ENCODE measurements around the gene CTNNA2. TPM values are rescaled to one million over a fixed set of nuclear protein-coding genes. Genes with fewer than 3 reads are reported as not detected.

Gene CTNNA2
- total and polyA plus RNA-seq, 12 donors = 0.09 to 0.57 (median 0.15) TPM; not detected in 9

GRCh38 chr2:80002568-80003157 is 489.8 kb downstream of the CTNNA2 start:
- Histone ChIP-seq H3K27ac (no peak overlapping the region), H3K36me3 (no peaks in the 10 kb centered on the region), H3K9me3 (no peaks in the 10 kb centered on the region), H3K4me1 (no peaks in the 10 kb centered on the region), H3K4me3 (no peak overlapping the region), H3K27me3 (peaks cover 0 to 12% (median 3%) of the 10 kb centered on the region in 7 donors)
- DNase-seq (no peak), ATAC-seq (no peak)
- TF ChIP-seq CTCF (IDR thresholded peaks at IDR 0.05) = no peak
- intact Hi-C loops (cut with DNase I) = no loop called here
- WGBS, 2 donors = 57 to 61% methylated on average over 6 of the region's 6 CpGs

- no peaks in the 10 kb centered on the region for H3K9me3 ChIP-seq
- ATAC-seq = no peak
- no peak overlapping the region for H3K4me3 ChIP-seq
- no peaks in the 10 kb centered on the region for H3K36me3 ChIP-seq
- H3K27ac ChIP-seq = no peak overlapping the region
- peaks cover 0 to 13% (median 3%) of the 10 kb centered on the region in 7 donors for H3K27me3 ChIP-seq
- intact Hi-C loops (cut with DNase I) = no loop called here
- no peaks in the 10 kb centered on the region for H3K4me1 ChIP-seq
- DNase-seq = no peak
- no peak for TF ChIP-seq CTCF (IDR thresholded peaks at IDR 0.05)
- 24 to 26% methylated on average over 5 of the region's 5 CpGs for WGBS, 2 donors
These were observed 495.1 kb downstream of the CTNNA2 start for GRCh38 chr2:80007777-80008503.

DNA sequence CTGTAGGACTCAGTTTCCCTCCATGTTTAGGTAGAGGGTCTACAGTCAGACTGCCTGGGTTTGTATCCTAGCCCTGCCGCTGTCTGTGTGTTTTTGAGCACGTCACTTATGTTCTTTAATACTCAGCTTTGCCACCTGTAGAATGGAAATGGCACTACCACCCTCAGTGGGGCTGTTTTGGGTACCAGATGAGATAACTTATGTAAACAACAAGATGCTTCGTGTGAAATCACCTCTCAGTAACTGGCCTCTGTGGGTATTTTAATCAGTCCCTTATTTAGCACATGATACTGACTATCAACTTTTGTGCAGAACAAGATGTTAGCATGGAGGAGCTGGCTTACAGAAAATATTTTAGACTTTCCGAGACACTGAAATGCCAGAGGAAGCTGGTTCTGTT is 495.7 kb downstream of the CTNNA2 start:
- no peak for TF ChIP-seq CTCF (IDR thresholded peaks at IDR 0.05)
- H3K27me3 ChIP-seq = peaks cover 0 to 14% (median 3%) of the 10 kb centered on the region in 7 donors
- ATAC-seq = no peak
- H3K9me3 ChIP-seq = no peaks in the 10 kb centered on the region
- intact Hi-C loops (cut with DNase I) = no loop called here
- no peak overlapping the region for H3K4me3 ChIP-seq
- no peak for DNase-seq
- no peaks in the 10 kb centered on the region for H3K4me1 ChIP-seq
- WGBS, 2 donors = 35 to 36% methylated on average over 4 of the region's 4 CpGs
- no peak overlapping the region for H3K27ac ChIP-seq
- no peaks in the 10 kb centered on the region for H3K36me3 ChIP-seq

- WGBS, 2 donors = 88 to 93% methylated on average over 3 of the region's 3 CpGs
- H3K4me3 ChIP-seq = no peak overlapping the region
- H3K36me3 ChIP-seq = no peaks in the 10 kb centered on the region
- ATAC-seq (no peak), DNase-seq (no peak)
- H3K27me3 ChIP-seq = peaks cover 0 to 17% (median 3%) of the 10 kb centered on the region in 7 donors
- H3K27ac ChIP-seq = no peak overlapping the region
- H3K9me3 ChIP-seq = no peaks in the 10 kb centered on the region
- no peak for TF ChIP-seq CTCF (IDR thresholded peaks at IDR 0.05)
- intact Hi-C loops (cut with DNase I) = no loop called here
- no peaks in the 10 kb centered on the region for H3K4me1 ChIP-seq
These were observed 496.4 kb downstream of the CTNNA2 start for GRCh38 chr2:80009211-80009610.

Measured in heart right ventricle (tissue), 16 donors.